H1 (cell line): ENCODE data around the gene COLEC11.
"Not testable (repeated sequence)": the region's sequence is repeated elsewhere in the genome, so short reads cannot be mapped to it uniquely, and the experiment has no call there.

Experiments used
- ATF3 ChIP-seq: IDR thresholded peaks from 2 replicates; pipeline ENCODE4 v1.6.1; 2011; ENCODE audit warnings: low read depth, mild to moderate bottlenecking, low read length; ENCODE audit not compliant: insufficient read depth
- CTCF ChIP-seq, 3 experiments: IDR thresholded peaks; 1 replicate in 2 of 3; 2 replicates in 1 of 3; pipeline versions ENCODE4 v1.5.1 to v1.6.1; 2011; ENCODE audit warnings: low read length in 3 of 3, mild to moderate bottlenecking in 3 of 3, inconsistent platforms in 2 of 3, low read depth in 1 of 3, moderate library complexity in 1 of 3; ENCODE audit not compliant: insufficient read depth in 1 of 3; ENCODE audit errors: control extremely low read depth in 1 of 3
- EP300 ChIP-seq, 2 experiments: IDR thresholded peaks; 1 replicate in 1 of 2; 2 replicates in 1 of 2; pipeline ENCODE4 v1.6.1; 2011 to 2012; ENCODE audit warnings: low read depth in 2 of 2, low read length in 2 of 2, mild to moderate bottlenecking in 2 of 2, borderline replicate concordance in 1 of 2, inconsistent platforms in 1 of 2, moderate library complexity in 1 of 2
- EZH2 ChIP-seq: fragments of 200-600 bp; sonication (generic); IDR thresholded peaks from 2 replicates; pipeline ENCODE4 v1.7.1; 2012; ENCODE audit warnings: low read depth, mild to moderate bottlenecking, moderate library complexity, low read length, inconsistent platforms; ENCODE audit not compliant: severe bottlenecking
- GTF2F1 ChIP-seq: IDR thresholded peaks from 2 replicates; pipeline ENCODE4 v1.6.1; 2012; ENCODE audit warnings: low read depth, low read length, improper control_type of control experiment, borderline replicate concordance
- KDM5A ChIP-seq: fragments of 200-600 bp; IDR thresholded peaks from 2 replicates; pipeline ENCODE4 v1.7.1; 2012; ENCODE audit warnings: mild to moderate bottlenecking, low read length, inconsistent platforms, mixed read lengths
- PHF8 ChIP-seq: fragments of 200-600 bp; sonication (generic); conservative IDR thresholded peaks from 2 replicates; pipeline ENCODE4 v1.7.1; 2012; ENCODE audit warnings: low read depth, mild to moderate bottlenecking, inconsistent platforms, low read length, moderate library complexity
- POLR2A ChIP-seq, 2 experiments: IDR thresholded peaks; 1 replicate in 1 of 2; 2 replicates in 1 of 2; pipeline ENCODE4 v1.6.1; 2011; ENCODE audit warnings: low read depth in 2 of 2, low read length in 2 of 2, mild to moderate bottlenecking in 2 of 2; ENCODE audit errors: control extremely low read depth in 1 of 2
- POLR2AphosphoS5 ChIP-seq: IDR thresholded peaks from 2 replicates; pipeline ENCODE4 v1.6.1; 2011; ENCODE audit warnings: low read depth, low read length
- TCF12 ChIP-seq: IDR thresholded peaks from 2 replicates; pipeline ENCODE4 v1.6.1; 2011; ENCODE audit warnings: low read depth, mild to moderate bottlenecking, low read length
- YY1 ChIP-seq: IDR thresholded peaks from 2 replicates; pipeline ENCODE4 v1.6.1; 2011; ENCODE audit warnings: low read depth, mild to moderate bottlenecking, low read length
- ZNF274 ChIP-seq: IDR thresholded peaks from 2 replicates; pipeline ENCODE4 v1.7.0; 2012; ENCODE audit warnings: low read length, borderline replicate concordance; ENCODE audit errors: extremely low read depth

DNA sequence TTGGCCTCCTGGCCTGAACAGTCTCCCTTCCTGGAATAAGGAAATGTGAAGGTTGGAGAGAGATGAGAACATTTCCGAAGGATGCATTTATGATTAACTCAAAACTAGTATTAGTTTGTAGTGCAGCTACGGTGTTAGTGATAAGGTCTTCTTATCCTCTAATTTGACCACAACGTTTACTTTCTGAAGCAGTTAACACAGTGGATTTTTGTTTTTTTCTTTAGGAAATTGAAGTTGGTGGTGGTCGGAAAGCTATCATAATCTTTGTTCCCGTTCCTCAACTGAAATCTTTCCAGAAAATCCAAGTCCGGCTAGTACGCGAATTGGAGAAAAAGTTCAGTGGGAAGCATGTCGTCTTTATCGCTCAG is 18.7 kb upstream of the COLEC11 start:
- not testable (repeated sequence) for TF ChIP-seq POLR2AphosphoS5; CTCF (IDR thresholded peaks at IDR 0.05; ENCODE audit: control extremely low read depth in 1 of 3, insufficient read depth in 1 of 3, low read depth in 1 of 3, low read length in 3 of 3); POLR2A (IDR thresholded peaks at IDR 0.05; ENCODE audit: control extremely low read depth in 1 of 2, low read depth in 2 of 2, low read length in 2 of 2); GTF2F1; KDM5A; EZH2; EP300 (IDR thresholded peaks at IDR 0.05; ENCODE audit: borderline replicate concordance in 1 of 2, low read depth in 2 of 2, low read length in 2 of 2); YY1; PHF8; TCF12; ZNF274; ATF3
